ENCODE data around the gene RPLP1. TPM values are rescaled to one million over a fixed set of nuclear protein-coding genes. Genes with fewer than 3 reads are reported as not detected.

Gene RPLP1
- total and polyA plus RNA-seq, 2 of the 8 experiments (the other 6 are each of a cell fraction or from before 2014, with no cell fraction given) = 2,089 to 4,387 TPM

GRCh38 chr15:69450968-69451695 is 1.5 kb upstream of the RPLP1 start (continued):
- TF ChIP-seq, protein P1, sequence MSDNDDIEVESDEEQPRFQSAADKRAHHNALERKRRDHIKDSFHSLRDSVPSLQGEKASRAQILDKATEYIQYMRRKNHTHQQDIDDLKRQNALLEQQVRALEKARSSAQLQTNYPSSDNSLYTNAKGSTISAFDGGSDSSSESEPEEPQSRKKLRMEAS (IDR thresholded peaks at IDR 0.05) = no peak
- TF ChIP-seq CBX8 (IDR thresholded peaks at IDR 0.05; ENCODE audit: borderline replicate concordance, low read depth, low read length) (no peak), MAFK (IDR thresholded peaks at IDR 0.05; ENCODE audit: low read depth, low read length) (no peak), SAP30 (IDR thresholded peaks at IDR 0.05; ENCODE audit: insufficient read depth, insufficient replicate concordance, low read length) (no peak), E2F6 (IDR thresholded peaks at IDR 0.05) (no peak), KDM5A (IDR thresholded peaks at IDR 0.05; ENCODE audit: low read length) (no peak), BRCA1 (IDR thresholded peaks at IDR 0.05; ENCODE audit: low read depth, low read length) (no peak), YY1 (IDR thresholded peaks at IDR 0.05; ENCODE audit: low read depth, low read length) (no peak), EGR1 (IDR thresholded peaks at IDR 0.05; ENCODE audit: borderline replicate concordance, low read depth, low read length) (no peak), TBP (IDR thresholded peaks at IDR 0.05; ENCODE audit: low read depth, low read length) (no peak), CHD2 (IDR thresholded peaks at IDR 0.05; ENCODE audit: low read length) (no peak), RBBP5 (IDR thresholded peaks at IDR 0.05; ENCODE audit: borderline replicate concordance, low read depth, low read length) (no peak)

All from H1 (cell line).